AG09309 (cell line): ENCODE data around the gene CAPN14.

Source experiments
- DNase-seq: peaks from one replicate; pipeline ENCODE4 v3.0.0-alpha.2; 2010; ENCODE audit warnings: low read depth
- H3K4me3 ChIP-seq: 2 replicates; pipeline ENCODE4 v1.5.1; 2011; ENCODE audit warnings: mild to moderate bottlenecking, low read depth, low read length, moderate library complexity; ENCODE audit not compliant: control insufficient read depth
- TF ChIP-seq, protein P1 (sequence below): IDR thresholded peaks from 2 replicates; pipeline ENCODE4 v1.5.1; 2011; ENCODE audit warnings: mild to moderate bottlenecking, low read depth, low read length, inconsistent platforms; ENCODE audit not compliant: insufficient read depth, control insufficient read depth; ENCODE audit errors: missing control alignments

CAPN14 gene

DNA sequence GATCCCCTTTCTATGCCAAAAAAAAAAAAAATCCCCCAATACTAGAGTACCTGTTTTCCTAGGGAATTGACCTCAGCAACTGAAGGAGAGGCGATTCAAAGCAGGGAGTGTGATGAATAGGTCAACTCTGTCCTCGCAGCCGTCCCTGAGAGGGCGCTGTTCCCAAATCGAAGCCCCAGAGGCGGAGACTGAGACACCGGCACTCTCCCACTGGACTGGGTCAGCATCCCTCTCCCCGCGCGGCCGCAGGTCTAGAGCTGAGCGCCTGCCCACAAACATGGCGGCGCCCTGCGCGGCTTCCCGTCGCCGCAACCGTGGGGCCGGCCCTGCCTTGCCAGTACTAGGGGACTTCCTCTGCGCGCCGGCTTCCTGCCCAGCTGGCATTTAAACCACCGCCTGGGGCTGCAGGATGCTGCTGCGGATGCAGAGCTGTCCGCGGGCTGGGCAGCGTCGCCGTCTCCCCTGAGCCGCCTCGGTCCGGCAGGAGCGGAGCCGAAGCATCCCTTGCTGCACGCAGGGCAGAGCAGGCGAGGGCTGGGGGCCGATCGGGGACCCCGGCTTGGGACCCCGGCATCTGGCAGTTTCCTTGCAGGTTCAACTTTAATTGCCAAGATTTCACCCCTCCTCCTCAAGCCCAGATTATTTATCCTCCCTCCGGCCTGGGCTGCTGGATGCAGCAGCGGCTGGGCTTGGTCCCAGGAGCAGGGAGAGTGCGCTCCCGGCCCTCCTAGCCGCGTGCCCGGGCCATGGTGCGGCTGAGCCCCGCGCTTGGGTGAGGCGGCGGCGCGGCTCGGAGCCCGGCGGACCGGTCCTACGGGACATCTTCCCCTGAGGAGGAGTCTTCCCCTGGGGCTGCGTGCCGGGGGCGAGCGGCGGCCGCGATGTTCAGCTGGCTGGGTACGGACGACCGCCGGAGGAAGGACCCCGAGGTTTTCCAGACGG is 16.7 kb upstream of the CAPN14 start, which contains the start of gene EHD3:
Gene EHD3 (plus strand): TSS at position 412 of the 942 bp plus-strand sequence. CDS start 470 bp downstream, at position 882.
- DNase-seq: peak; percentile 62
- TF ChIP-seq, protein P1, sequence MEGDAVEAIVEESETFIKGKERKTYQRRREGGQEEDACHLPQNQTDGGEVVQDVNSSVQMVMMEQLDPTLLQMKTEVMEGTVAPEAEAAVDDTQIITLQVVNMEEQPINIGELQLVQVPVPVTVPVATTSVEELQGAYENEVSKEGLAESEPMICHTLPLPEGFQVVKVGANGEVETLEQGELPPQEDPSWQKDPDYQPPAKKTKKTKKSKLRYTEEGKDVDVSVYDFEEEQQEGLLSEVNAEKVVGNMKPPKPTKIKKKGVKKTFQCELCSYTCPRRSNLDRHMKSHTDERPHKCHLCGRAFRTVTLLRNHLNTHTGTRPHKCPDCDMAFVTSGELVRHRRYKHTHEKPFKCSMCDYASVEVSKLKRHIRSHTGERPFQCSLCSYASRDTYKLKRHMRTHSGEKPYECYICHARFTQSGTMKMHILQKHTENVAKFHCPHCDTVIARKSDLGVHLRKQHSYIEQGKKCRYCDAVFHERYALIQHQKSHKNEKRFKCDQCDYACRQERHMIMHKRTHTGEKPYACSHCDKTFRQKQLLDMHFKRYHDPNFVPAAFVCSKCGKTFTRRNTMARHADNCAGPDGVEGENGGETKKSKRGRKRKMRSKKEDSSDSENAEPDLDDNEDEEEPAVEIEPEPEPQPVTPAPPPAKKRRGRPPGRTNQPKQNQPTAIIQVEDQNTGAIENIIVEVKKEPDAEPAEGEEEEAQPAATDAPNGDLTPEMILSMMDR: peak; percentile 79
- H3K4me3 ChIP-seq: peak within 1 kb of the TSS; percentile 65

DNA sequence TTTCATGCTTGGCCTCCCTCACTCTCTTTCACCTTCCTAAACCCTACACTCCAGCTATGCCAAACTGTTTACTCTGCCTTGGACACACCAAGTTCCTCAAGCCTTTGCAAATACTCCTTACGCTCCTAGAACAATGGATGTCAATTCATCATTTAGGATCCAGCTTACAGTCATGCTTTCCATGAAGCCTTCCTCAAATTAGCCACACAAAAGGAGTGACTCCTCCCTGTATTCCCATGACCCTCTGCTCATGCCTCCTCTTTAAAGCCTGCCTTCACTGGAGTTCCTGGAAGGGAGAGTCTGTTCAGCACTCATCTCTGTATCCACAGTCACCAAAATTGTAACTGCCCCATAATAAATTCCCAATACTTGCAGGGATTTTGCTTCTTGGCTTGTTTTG is 15.9 kb upstream of the CAPN14 start:
- H3K4me3 ChIP-seq: no peak overlapping the region
- TF ChIP-seq, protein P1: no peak
- no peak for DNase-seq

DNA sequence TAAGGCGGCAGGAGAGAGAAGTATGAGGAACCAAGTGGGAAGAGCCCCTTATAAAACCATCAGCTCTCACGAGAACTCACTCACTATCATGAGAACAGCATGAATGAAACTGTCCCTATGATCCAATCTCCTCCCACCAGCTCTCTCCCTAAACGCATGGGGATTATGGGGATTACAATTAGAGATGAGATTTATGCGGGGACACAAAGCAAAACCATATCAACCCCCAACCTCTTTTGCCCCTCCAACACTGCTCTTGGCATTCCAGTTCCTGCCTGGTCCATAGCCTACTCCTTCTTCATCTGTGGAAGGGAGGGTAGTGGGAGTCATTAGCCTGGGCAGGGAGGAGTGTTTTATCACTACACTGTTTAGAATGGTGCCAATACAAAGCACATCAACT is 15.3 kb upstream of the CAPN14 start:
- TF ChIP-seq, protein P1: no peak
- H3K4me3 ChIP-seq: no peak overlapping the region
- no peak for DNase-seq

DNA sequence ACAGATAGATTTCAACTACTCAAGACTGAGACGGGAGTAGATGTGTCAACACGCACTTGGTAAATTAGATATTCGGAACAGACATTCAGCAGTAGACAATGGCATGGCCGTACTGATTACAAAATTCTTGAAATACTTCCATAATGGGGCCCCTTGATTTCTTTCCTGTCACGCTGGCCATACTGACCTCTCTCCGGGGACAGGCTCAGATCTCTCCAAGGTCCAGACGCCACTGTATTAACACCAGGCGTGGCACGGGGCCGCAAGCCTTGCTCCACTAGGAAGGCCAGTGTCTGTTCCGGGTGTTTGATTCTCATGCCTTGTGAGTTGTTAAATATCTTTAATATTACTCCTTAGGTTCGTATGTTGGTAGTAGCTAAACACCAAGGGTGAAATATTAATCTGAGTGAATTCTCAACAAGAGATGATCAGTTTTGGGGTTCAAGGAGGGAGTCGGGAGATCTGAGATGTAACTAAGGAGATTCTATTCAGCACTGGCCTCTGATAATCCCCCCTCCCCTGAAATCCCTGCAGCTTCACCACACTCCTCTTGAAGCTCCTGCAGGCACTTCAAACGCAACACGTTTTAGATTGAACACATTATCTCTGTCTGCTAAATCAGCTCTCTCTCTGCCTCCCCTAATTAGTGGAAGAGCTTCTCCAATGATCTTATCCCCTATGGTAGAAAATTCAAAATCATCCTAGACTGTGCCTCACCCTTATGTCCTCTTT is 14.4 kb upstream of the CAPN14 start:
- no peak for DNase-seq
- TF ChIP-seq, protein P1: no peak
- H3K4me3 ChIP-seq: no peak overlapping the region

DNA sequence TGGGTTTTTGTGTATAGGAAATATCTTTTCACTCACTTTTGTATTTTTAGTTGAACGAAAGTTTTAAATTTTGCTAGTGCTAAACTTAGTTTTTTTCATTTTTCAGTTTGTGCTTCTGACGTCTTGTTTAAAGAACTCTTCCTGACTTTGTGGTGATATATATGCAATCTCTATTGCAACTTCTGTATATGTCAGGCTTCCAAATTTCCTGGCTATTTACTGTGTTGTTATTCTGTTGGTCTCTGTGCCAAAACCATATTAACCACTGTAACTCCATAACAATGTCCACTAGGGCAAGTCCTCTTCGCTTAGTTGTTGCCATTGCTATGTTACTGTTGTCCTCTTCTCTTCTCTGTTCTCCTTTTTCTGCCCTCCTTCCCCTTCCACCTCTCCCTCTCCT is 13.4 kb upstream of the CAPN14 start:
- no peak for DNase-seq
- H3K4me3 ChIP-seq: no peak overlapping the region
- TF ChIP-seq, protein P1: no peak

DNA sequence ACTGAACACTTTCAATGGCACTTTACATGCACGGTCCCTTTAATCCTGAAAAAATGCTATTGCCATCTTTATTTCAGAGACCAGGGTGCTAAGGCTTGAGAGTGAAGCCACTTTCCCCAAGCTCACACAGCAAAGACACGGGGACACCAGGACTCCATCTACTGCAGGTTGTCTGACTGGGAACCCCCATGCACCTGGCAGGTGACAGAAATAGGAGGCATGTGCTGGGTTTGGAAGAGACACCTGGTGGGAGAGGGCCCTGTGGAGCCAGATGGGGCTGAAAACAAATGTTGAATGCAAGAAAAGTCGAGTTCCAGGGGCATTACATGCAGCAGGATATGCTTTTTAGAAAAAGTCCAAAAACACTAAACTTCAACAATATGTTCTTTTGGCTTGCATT is 11.4 kb upstream of the CAPN14 start:
- DNase-seq: no peak
- no peak overlapping the region for H3K4me3 ChIP-seq
- TF ChIP-seq, protein P1: no peak
